ENCODE results near the gene ANKS1B.

ANKS1B gene

DNA sequence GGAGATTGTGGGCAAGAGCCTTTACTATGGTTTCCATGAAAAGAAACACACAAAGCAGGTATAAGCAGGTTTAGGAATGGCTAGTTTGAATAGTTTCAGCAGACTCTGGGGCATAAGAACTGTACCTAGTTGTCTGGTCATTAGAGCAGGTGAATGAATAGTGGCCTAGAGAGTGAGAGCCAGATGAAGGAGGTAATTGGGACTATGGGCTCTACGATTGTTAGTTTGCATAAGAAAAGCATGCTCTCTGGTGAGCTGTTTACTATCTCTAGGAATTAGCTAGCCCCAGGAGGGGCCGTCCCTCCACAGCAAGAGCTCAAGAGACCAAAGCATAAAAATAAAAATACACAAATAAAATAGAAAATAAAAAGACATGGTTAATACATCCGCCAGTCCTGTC is 734.6 kb downstream of the ANKS1B start:
- DNase-seq, result no peak

GRCh38 chr12:99249543-99249942 is 735.2 kb downstream of the ANKS1B start:
- DNase-seq, result no peak

GRCh38 chr12:99237907-99238538 is 746.7 kb downstream of the ANKS1B start:
- peak; percentile 53 to 81 for DNase-seq

DNA sequence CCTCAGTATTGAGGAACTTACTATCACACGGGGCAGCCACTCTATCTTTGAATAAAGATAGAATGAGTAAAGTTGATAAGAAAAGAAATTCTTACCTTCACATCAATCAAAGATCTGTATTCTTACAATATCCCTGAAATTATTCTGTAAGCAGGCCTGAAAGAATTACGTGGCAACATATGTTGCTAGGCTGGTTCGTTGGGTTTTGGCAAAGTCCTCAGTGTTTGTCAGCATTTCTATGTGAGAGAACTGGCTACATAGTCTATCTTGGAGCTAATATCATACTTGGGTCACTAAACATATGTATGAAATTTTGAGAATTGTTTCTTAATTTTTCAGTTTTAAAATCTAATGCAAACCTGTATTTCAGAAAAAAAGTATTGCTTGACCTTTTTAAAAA is 749.4 kb downstream of the ANKS1B start:
- DNase-seq, result no peak

DNA sequence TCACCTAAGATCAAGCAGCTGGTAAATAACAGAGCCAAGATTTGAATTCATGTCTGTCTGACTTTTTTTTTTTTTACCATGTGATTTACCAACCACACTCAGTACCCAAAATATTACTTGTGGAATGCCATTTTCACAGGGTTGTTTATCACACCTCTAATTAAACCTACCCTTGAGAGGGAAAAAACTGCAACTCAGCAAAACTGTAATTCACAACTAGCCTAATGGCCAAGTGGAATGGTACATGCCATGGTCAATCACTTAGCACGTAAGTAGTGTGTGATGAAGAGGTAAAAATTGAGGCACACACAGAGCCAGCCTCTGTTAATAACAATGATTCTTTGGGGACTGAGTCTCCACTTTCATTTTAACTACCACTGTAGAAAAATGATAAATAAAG is 750.0 kb downstream of the ANKS1B start:
- no peak for DNase-seq

- no peak for DNase-seq
Observed at GRCh38 chr12:99232324-99232723, 752.4 kb downstream of the ANKS1B start.

DNA sequence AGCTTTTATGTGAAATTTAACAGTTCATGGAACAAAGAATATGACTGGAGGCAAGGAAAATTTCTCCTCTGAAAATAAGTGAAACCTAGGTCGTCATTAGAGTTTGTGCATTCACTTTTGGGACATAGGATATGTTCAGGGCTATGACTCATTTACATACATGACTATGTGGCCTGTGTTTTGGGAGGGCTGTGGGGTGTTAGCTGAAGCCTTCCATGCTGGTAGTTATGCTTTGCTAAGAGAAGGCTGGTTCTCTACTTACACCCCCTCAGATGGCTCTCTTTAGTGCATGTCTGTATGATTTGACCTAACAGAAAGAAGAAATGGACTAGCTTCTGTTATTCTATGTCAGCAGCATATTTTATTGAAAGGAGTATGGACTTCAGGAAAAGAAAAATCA is 753.7 kb downstream of the ANKS1B start:
- no peak for DNase-seq

- no peak for DNase-seq
Observed at GRCh38 chr12:99224237-99224636, 760.5 kb downstream of the ANKS1B start.

DNA sequence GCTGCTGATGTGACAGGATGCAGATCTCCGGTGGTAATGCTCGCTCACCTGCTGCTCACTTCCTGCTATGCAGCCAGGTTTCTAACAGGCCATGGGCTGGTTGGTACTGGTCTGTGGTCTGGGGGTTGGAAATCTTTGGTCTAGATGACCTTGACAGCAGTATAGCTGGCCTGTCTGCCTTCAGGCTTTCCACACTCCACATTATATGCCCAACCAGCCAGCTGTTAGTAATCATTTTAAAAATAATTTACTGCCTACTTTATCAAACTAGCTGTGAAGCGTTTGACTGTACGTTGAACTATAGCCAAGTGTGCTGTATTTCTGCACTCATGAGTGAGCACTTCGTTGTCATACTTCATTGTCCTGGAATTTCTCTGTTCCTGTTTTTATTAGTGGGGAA is 761.2 kb downstream of the ANKS1B start:
- DNase-seq, result no peak

DNA sequence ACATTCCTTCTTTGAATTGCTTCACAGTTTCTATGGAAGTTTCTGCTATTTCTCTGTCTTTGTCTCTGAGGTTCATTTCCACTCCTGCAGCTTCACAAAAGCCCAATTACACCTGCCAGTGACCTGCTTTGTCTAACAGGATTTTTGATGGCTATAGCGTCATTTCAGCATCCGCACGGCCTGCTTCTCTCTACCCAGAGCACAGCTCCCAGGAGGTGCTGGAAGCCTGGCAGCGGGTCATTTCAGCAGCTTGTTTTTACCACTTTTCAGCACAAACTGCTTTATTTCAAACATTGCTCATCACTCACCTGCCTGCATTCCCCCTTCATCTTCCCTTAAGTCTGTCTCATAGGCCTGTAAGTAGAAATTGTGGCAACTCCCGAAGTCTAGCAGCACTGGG is 771.7 kb downstream of the ANKS1B start:
- no peak for DNase-seq

GRCh38 chr12:99212275-99212674 is 772.5 kb downstream of the ANKS1B start:
- DNase-seq, result no peak

- no peak for DNase-seq
Observed at GRCh38 chr12:99205111-99205510, 779.6 kb downstream of the ANKS1B start.

DNA sequence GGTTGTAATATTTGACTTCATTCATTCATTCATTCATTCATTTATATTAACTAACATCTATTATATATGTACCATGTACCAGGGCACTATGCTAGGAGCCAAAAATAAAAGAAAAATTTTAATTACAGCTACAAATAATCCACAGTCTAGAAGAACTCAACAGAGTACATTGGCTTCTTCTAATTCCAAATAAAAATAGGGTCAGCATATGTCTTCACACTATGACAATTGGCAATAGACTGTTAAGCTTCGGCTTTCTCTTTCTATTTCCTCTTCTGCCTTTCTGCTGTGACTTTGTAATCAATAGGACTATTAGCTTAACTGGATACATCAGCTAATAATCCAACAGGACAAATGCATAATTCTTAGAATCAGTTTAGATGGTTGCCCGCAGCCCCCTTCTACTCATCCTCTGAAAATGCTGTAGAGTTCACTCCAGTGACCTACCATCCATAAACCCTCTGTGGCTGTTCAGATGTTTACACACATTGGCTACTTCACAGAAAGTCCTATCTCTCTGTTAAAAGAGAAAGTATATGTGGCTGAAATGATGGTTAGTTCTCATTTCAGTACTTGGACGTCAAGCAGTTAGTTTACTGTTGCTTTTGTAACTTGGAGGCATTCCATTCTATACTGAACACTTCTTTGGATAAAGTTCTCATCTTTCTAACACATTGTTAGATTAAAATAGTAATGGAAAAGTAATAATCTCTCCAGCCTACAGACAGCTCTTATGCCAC is 782.7 kb downstream of the ANKS1B start:
- no peak for DNase-seq

DNA sequence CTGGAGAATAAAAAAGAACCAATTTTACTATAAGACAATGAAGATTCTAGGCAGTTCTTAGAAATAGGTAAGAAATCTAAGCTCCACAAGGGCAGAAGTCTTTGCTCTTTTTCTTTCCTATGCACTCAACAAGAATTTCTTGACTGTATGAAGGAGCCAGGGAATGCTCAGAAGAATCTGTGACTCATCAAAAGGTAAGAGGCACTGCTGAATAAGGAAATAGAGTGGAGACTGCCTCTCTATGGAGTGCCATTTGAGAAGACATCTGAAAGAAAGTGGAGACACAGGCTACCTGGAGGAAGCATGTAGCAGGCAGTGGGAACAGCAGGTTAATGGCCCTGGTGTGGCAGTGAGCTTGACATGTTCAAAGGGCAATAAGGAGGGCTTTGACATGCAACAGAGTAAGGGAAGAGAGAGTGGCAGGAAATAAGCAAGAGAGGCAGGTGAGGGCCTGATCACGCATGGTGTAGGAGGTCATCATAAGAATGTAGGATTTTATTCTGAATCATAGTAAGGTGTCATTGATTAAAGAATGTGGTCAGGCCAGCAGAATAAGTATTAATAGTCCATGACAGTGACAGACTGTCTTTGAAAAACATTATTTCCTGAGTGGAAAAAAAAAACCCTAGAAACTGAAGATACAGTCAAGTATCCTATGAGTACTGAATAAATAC is 783.9 kb downstream of the ANKS1B start:
- DNase-seq, result no peak

DNA sequence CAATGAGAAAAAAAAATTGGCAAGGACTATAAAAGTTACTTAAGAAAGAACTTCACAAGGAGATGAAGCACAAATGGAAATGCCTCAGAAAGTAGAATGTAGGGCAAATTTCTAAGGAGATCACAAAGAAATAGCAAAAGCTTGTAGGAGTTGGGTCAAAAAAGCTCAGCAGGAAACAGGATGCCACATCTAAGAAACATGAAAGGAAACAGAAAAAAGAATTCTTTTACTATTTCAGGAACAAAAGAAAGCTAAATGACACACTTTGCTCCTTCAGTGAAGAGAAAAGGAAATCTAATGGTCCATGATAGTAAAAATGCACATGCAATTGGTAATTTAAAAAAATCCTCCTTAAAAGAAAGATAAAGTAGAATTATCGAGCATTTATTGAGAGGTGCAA is 789.3 kb downstream of the ANKS1B start:
- no peak for DNase-seq

DNA sequence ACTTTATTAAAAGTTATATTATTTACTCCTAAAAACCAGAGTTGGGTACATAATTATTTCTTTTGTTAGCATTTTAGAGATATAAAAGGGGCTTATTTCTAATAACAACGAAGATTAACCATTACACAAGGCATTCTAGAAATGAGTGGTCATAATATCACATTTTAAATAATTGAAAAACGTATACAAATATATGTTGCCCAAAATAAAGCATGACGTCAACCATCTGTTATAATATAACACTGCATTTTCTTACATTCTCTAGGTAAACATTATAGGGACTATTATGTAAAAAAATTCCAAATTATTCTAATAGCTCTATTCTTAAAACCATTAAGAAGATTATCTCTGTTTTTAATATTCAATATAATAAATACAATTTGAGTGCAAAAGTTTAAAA is 792.2 kb downstream of the ANKS1B start:
- DNase-seq, result no peak

DNA sequence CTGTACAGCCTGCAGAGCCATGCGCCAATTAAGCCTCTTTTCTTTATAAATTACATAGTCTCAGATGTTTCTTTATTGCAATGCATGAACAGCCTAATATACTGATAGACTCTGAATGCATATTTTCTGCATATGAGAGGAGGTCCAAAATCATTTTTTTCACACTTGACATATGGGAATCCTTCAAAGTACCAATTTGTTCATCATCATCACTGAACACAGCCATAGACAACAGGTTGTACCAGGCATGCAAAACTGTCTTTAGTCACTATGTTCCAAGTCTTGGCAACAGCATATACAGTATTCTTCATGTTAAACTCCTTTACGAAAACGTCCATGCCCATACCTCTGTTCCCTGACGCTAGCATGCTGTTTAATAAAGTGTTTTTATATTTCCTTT is 807.9 kb downstream of the ANKS1B start:
- DNase-seq, result no peak

GRCh38 chr12:99170461-99170860 is 814.3 kb downstream of the ANKS1B start:
- DNase-seq, result no peak

DNA sequence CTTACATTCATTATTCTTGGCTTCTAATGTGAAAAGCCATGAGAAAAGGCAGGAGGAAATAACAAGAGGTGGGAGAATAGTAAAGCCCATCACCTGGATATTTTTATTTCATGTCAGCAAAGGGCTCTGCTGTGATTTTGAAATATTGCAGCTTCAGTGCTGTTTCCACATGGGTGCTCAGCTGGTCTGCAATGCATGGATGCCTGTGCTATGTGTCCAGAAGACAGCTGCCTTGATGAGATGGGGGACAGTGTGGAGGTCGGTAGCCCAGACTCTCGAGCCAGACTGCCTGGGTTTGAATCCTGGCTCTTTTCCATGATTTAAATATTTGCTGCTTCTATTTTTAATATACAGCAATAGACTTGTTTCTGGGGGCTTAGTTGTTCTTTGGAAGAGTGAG is 814.7 kb downstream of the ANKS1B start:
- DNase-seq, result no peak

DNA sequence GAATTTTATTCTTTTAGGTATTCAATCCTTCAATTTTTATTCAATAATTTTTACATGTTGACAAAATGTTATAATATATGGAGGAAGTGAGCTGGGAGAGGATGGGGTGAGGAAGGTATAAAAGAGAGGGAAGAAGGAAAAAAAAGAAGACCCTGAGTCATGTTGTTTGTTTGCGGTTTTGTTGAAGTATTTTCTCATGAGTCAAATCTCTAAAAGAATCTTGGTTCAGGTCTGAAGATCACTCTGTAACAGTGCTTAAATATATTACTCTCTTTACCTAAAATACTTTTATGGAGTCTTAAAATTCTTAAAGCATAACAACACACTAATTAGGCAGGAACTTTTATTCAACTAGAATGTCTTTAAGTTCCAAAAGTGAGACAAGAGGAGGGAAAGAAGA is 826.8 kb downstream of the ANKS1B start:
- no peak for DNase-seq

DNA sequence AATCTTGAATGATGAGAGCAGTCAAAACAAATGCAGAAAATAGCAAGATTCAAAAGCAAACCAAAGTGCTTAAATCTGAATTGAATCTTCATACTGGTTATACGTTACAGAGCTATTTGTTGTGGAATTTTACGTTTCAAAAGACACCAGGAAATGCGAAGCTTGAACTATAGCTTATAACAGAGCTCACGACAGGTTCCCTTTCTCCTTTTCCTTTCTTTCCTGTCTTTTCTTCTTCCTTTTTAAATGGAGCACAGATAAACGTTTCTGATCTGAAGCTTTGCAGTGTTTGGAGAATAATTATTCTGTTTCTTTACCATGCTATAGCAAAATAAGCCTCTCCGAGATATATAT is 829.8 kb downstream of the ANKS1B start:
- DNase-seq, result no peak

DNA sequence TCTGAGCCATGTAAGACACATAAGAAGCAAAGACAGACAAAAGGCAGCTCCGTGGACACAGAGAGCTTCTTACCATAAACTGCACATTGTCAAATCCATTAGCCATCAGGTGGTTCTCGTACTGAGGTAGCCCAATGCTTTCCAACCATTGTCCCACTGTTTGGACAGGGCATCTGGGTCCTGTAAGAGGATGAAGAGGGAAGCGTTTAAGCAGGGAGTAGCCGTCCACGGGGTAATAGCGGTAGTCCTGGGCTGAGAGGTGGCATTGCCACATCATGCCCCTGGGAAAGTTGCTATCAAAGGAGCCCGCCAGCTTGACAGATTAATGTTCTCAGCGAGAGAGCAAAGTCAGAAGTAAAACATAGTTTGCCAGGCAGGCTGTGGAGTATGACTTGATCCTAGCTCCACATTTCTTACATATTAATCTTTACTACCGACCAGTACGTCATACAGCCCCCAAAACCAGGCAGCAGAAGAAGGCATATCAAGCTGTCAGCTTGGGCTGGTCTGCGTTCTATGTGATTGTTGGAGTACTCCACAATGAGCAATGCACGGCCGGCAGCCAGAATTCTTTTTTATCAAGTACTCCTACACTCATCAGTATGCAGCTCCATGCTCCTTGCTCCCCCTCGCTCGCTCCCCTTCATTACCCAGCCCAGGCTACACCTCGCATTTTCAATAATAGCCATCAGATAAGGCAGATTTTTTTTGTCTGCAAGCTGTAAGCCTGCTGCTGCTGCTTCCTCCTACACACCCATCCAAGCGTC is 830.3 kb downstream of the ANKS1B start:
- no peak for DNase-seq

GRCh38 chr12:99153293-99153692 is 831.4 kb downstream of the ANKS1B start:
- no peak for DNase-seq

DNA sequence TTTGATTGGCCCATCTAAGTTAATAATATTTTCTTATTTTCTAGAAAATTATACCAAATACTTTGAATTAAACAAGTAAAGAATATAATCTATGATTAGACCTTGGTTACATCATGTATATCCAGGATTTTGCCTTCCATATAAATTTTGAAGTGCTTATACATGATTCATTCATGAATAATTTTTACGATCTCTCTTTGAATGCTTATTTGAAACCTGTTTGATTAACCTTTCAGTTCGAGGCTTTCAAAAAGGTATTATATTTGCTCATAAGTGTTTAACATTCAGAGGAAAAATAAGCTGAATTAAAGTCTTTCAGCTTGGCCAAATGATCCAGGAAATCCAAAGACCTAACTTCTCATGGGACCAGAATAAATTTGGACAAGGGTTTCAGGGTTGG is 832.4 kb downstream of the ANKS1B start:
- DNase-seq, result no peak
